Measurements from ENCODE around the gene CACNG4.

CACNG4 gene

GRCh38 chr17:66976781-66977201, 12.3 kb downstream of the CACNG4 start:
- POLR2A ChIA-PET = no interaction called here
- no peak for DNase-seq (ENCODE audit: extremely low spot score)
- no peak for TF ChIP-seq FOXK2 (IDR thresholded peaks at IDR 0.05)
- 0 out of 2 replicates have a peak, but pooled peaks have one; percentile 27 for TF ChIP-seq L3MBTL2 (conservative IDR thresholded peaks at IDR 0.05)
- CTCF ChIA-PET = no interaction called here

GRCh38 chr17:66978514-66979061, 14.1 kb downstream of the CACNG4 start:
- POLR2A ChIA-PET = no interaction called here
- no peak for DNase-seq (ENCODE audit: extremely low spot score)
- CTCF ChIA-PET = no interaction called here
- TF ChIP-seq ZNF384 (IDR thresholded peaks at IDR 0.05) = no peak
- no peak for TF ChIP-seq SUZ12 (IDR thresholded peaks at IDR 0.05)
- no peak for TF ChIP-seq LEF1 (IDR thresholded peaks at IDR 0.05; ENCODE audit: borderline replicate concordance)
- no peak for TF ChIP-seq NFRKB (IDR thresholded peaks at IDR 0.05)
- TF ChIP-seq HDGF (IDR thresholded peaks at IDR 0.05; ENCODE audit: borderline replicate concordance) = no peak
- TF ChIP-seq L3MBTL2 (conservative IDR thresholded peaks at IDR 0.05) = no peak
- TF ChIP-seq ELF4 (IDR thresholded peaks at IDR 0.05) = no peak
- no peak for TF ChIP-seq FOXM1 (IDR thresholded peaks at IDR 0.05; ENCODE audit: borderline replicate concordance)
- TF ChIP-seq FOXK2 (IDR thresholded peaks at IDR 0.05) = no peak

- ChIA-PET POLR2A (no interaction called here), CTCF (interaction anchor here (0.7 kb wide), 1 partner anchor 266 kb away, joined by 6 read pairs; no protein-coding TSS in a partner anchor)
- no peak for DNase-seq (ENCODE audit: extremely low spot score)
- no peak for TF ChIP-seq SUZ12 (IDR thresholded peaks at IDR 0.05)
- TF ChIP-seq BHLHE40 (IDR thresholded peaks at IDR 0.05; ENCODE audit: borderline replicate concordance) = no peak
- TF ChIP-seq TARDBP (IDR thresholded peaks at IDR 0.05) = no peak
- TF ChIP-seq ZNF384 (IDR thresholded peaks at IDR 0.05) = no peak
- no peak for TF ChIP-seq FOXK2 (IDR thresholded peaks at IDR 0.05)
- TF ChIP-seq NFRKB (IDR thresholded peaks at IDR 0.05) = no peak
- no peak for TF ChIP-seq FOXM1 (IDR thresholded peaks at IDR 0.05; ENCODE audit: borderline replicate concordance)
- TF ChIP-seq ARNT (IDR thresholded peaks at IDR 0.05) = no peak
Observed at GRCh38 chr17:66980896-66981295, 16.4 kb downstream of the CACNG4 start.

GRCh38 chr17:66981983-66982508, 17.5 kb downstream of the CACNG4 start:
- no peak for TF ChIP-seq SUZ12 (IDR thresholded peaks at IDR 0.05)
- DNase-seq (ENCODE audit: extremely low spot score) = no peak
- POLR2A ChIA-PET = no interaction called here
- CTCF ChIA-PET = no interaction called here

GRCh38 chr17:66983414-66984021, 19.0 kb downstream of the CACNG4 start:
- no peak for TF ChIP-seq TARDBP (IDR thresholded peaks at IDR 0.05)
- no peak for TF ChIP-seq SUZ12 (IDR thresholded peaks at IDR 0.05)
- TF ChIP-seq HDGF (IDR thresholded peaks at IDR 0.05; ENCODE audit: borderline replicate concordance) = no peak
- no peak for TF ChIP-seq LEF1 (IDR thresholded peaks at IDR 0.05; ENCODE audit: borderline replicate concordance)
- TF ChIP-seq FOXA1 (IDR thresholded peaks at IDR 0.05) = no peak
- TF ChIP-seq ARNT (IDR thresholded peaks at IDR 0.05) = no peak
- no peak for TF ChIP-seq FOXK2 (IDR thresholded peaks at IDR 0.05)
- TF ChIP-seq PKNOX1 (IDR thresholded peaks at IDR 0.05) = no peak
- no peak for TF ChIP-seq CTBP1 (IDR thresholded peaks at IDR 0.05; ENCODE audit: borderline replicate concordance)
- no peak for TF ChIP-seq SP1 (IDR thresholded peaks at IDR 0.05)
- no peak for TF ChIP-seq ZNF384 (IDR thresholded peaks at IDR 0.05)
- TF ChIP-seq L3MBTL2 (conservative IDR thresholded peaks at IDR 0.05) = no peak
- TF ChIP-seq NFRKB (IDR thresholded peaks at IDR 0.05) = no peak
- TF ChIP-seq ELF4 (IDR thresholded peaks at IDR 0.05) = no peak
- no peak for TF ChIP-seq BHLHE40 (IDR thresholded peaks at IDR 0.05; ENCODE audit: borderline replicate concordance)
- TF ChIP-seq FOXM1 (IDR thresholded peaks at IDR 0.05; ENCODE audit: borderline replicate concordance) = no peak
- DNase-seq (ENCODE audit: extremely low spot score) = no peak
- POLR2A ChIA-PET = no interaction called here
- CTCF ChIA-PET = no interaction called here

GRCh38 chr17:66984730-66985129, 20.2 kb downstream of the CACNG4 start:
- no peak for DNase-seq (ENCODE audit: extremely low spot score)
- TF ChIP-seq FOXA1 (IDR thresholded peaks at IDR 0.05) (no peak), SUZ12 (IDR thresholded peaks at IDR 0.05) (no peak), FOXK2 (IDR thresholded peaks at IDR 0.05) (no peak), PKNOX1 (IDR thresholded peaks at IDR 0.05) (no peak), ELF4 (IDR thresholded peaks at IDR 0.05) (no peak), BHLHE40 (IDR thresholded peaks at IDR 0.05; ENCODE audit: borderline replicate concordance) (no peak), CTBP1 (IDR thresholded peaks at IDR 0.05; ENCODE audit: borderline replicate concordance) (no peak), L3MBTL2 (conservative IDR thresholded peaks at IDR 0.05) (no peak), NFRKB (IDR thresholded peaks at IDR 0.05) (no peak), SP1 (IDR thresholded peaks at IDR 0.05) (no peak), ARNT (IDR thresholded peaks at IDR 0.05) (no peak), HDGF (IDR thresholded peaks at IDR 0.05; ENCODE audit: borderline replicate concordance) (no peak), LEF1 (IDR thresholded peaks at IDR 0.05; ENCODE audit: borderline replicate concordance) (no peak)
- ChIA-PET CTCF (no interaction called here), POLR2A (no interaction called here)
